Lower lobe of right lung (tissue), 2 donors: Measurements from ENCODE around the gene RIN2. TPM values are rescaled to one million over a fixed set of nuclear protein-coding genes. Genes with fewer than 3 reads are reported as not detected.

Experiments used
- ATAC-seq, 2 donors: fragments of 200-7000 bp; cut with Tn5 transposase; one replicate each; pipeline ENCODE4 v1.9.1; 2020 to 2022; ENCODE audit warnings: mild to moderate bottlenecking in 2 of 2, moderate library complexity in 2 of 2
- DNase-seq: peaks from one replicate; pipeline ENCODE4 v3.0.0-alpha.2; 2020
- H3K27ac ChIP-seq: fragments of 200-600 bp; one replicate; pipeline ENCODE4 v1.8.0; 2022
- H3K27me3 ChIP-seq: fragments of 200-600 bp; one replicate; pipeline ENCODE4 v1.8.0; 2022; ENCODE audit warnings: low read depth
- H3K36me3 ChIP-seq: fragments of 200-600 bp; one replicate; pipeline ENCODE4 v1.8.0; 2022; ENCODE audit warnings: mild to moderate bottlenecking
- H3K4me1 ChIP-seq: fragments of 200-600 bp; one replicate; pipeline ENCODE4 v1.8.0; 2022
- H3K4me3 ChIP-seq: fragments of 200-600 bp; one replicate; pipeline ENCODE4 v1.8.0; 2022; ENCODE audit warnings: mild to moderate bottlenecking
- H3K9me3 ChIP-seq: fragments of 200-600 bp; one replicate; pipeline ENCODE4 v1.8.0; 2022
- CTCF ChIP-seq: fragments of 200-600 bp; IDR thresholded peaks from one replicate; pipeline ENCODE4 v1.8.0; 2022; ENCODE audit warnings: antibody characterized with exemption, mild to moderate bottlenecking
- intact Hi-C: fragments of 100-400 bp; cut with DNase I; formaldehyde crosslinking; loops from one replicate; pipeline ENCODE4 v1.11.0; 2022
- total RNA-seq: library from RNA; stranded (reverse); fragmentation: NEBNext Ultra II Directional; extraction: Animal tissue kit (Norgen Biotek cat#: 25700); gene quantifications from one replicate; pipeline ENCODE4 v1.2.1, GENCODE V29; 2021
- donor health status: DM: no; HTN: yes; CAD: no; lungs with severe emphysema.

RIN2 gene
- total RNA-seq, 1 donor from 2014 or later, result 101 TPM

- no peaks in the 10 kb centered on the region for H3K9me3 ChIP-seq
- DNase-seq (no peak), ATAC-seq (no peak)
- TF ChIP-seq CTCF, result no peak
- intact Hi-C loops, result no loop called here
- no peaks in the 10 kb centered on the region for H3K27me3 ChIP-seq
- H3K27ac ChIP-seq, result no peak overlapping the region
- H3K4me1 ChIP-seq, result no peaks in the 10 kb centered on the region
- no peaks in the 10 kb centered on the region for H3K36me3 ChIP-seq
- H3K4me3 ChIP-seq, result no peak overlapping the region
These were observed 45.3 kb upstream of the RIN2 start for GRCh38 chr20:19712721-19713260.

- no peaks in the 10 kb centered on the region for H3K36me3 ChIP-seq
- TF ChIP-seq CTCF, result no peak
- DNase-seq, result no peak
- H3K9me3 ChIP-seq, result no peaks in the 10 kb centered on the region
- intact Hi-C loops, result no loop called here
- peak overlapping the region; percentile 26 for H3K27ac ChIP-seq
- ATAC-seq, result no peak
- no peak overlapping the region for H3K4me3 ChIP-seq
- H3K4me1 ChIP-seq, result no peaks in the 10 kb centered on the region
- H3K27me3 ChIP-seq, result no peaks in the 10 kb centered on the region
These were observed 44.1 kb upstream of the RIN2 start for GRCh38 chr20:19713822-19714578.

- peak overlapping the region; percentile 26 for H3K27ac ChIP-seq
These were observed 43.5 kb upstream of the RIN2 start for GRCh38 chr20:19714579-19714840.

GRCh38 chr20:19715986-19716385, 42.1 kb upstream of the RIN2 start:
- TF ChIP-seq CTCF, result no peak
- Histone ChIP-seq H3K27ac (no peak overlapping the region), H3K4me3 (no peak overlapping the region), H3K4me1 (no peaks in the 10 kb centered on the region), H3K27me3 (no peaks in the 10 kb centered on the region), H3K9me3 (no peaks in the 10 kb centered on the region), H3K36me3 (no peaks in the 10 kb centered on the region)
- intact Hi-C loops, result no loop called here
- DNase-seq (no peak), ATAC-seq (no peak)

More at GRCh38 chr20:19714579-19714840, 43.5 kb upstream of the RIN2 start:
- intact Hi-C loops, result no loop called here
- Histone ChIP-seq H3K4me1 (no peaks in the 10 kb centered on the region), H3K27me3 (no peaks in the 10 kb centered on the region), H3K36me3 (no peaks in the 10 kb centered on the region), H3K4me3 (no peak overlapping the region), H3K9me3 (no peaks in the 10 kb centered on the region)
- TF ChIP-seq CTCF, result no peak
- DNase-seq, result no peak
- ATAC-seq, result no peak

GRCh38 chr20:19718880-19719279, 39.2 kb upstream of the RIN2 start:
- no peak for DNase-seq
- Histone ChIP-seq H3K4me3 (no peak overlapping the region), H3K36me3 (no peaks in the 10 kb centered on the region), H3K27me3 (no peaks in the 10 kb centered on the region), H3K4me1 (no peaks in the 10 kb centered on the region), H3K9me3 (no peaks in the 10 kb centered on the region), H3K27ac (no peak overlapping the region)
- TF ChIP-seq CTCF, result no peak
- intact Hi-C loops, result no loop called here
- no peak for ATAC-seq
